ENCODE measurements around the gene STPG2.
"Not testable (repeated sequence)": the region's sequence is repeated elsewhere in the genome, so short reads cannot be mapped to it uniquely, and the experiment has no call there.

STPG2 gene

GRCh38 chr4:97656044-97656720 lies 487.1 kb downstream of the STPG2 start:
- no peak for TF ChIP-seq CTCF (IDR thresholded peaks at IDR 0.05; ENCODE audit: control extremely low read depth, extremely low read depth, low read depth, missing control alignments)
- ChIA-PET CTCF (interaction anchor here (0.9 kb wide), 1 partner anchor 11 kb away, joined by 4 read pairs; no protein-coding TSS in a partner anchor), POLR2A (no interaction called here)
- no peak for DNase-seq (ENCODE audit: extremely low spot score)

- CTCF ChIA-PET, result no interaction called here
- POLR2A ChIA-PET, result no interaction called here
- DNase-seq (ENCODE audit: extremely low spot score), result no peak
- TF ChIP-seq CTCF (IDR thresholded peaks at IDR 0.05; ENCODE audit: control extremely low read depth, extremely low read depth, low read depth, missing control alignments), result no peak
Measured at GRCh38 chr4:97653701-97654100, 489.6 kb downstream of the STPG2 start.

- POLR2A ChIA-PET, result no interaction called here
- TF ChIP-seq CTCF (IDR thresholded peaks at IDR 0.05; ENCODE audit: control extremely low read depth, extremely low read depth, low read depth, missing control alignments), result no peak
- DNase-seq (ENCODE audit: extremely low spot score), result no peak
- CTCF ChIA-PET, result no interaction called here
Measured at GRCh38 chr4:97646997-97647396, 496.3 kb downstream of the STPG2 start.

- DNase-seq (ENCODE audit: extremely low spot score), result no peak
- CTCF ChIA-PET, result interaction anchor here (1.2 kb wide), 1 partner anchor 10 kb away, joined by 4 read pairs; no protein-coding TSS in a partner anchor
Measured at GRCh38 chr4:97645071-97645821, 498.0 kb downstream of the STPG2 start.

GRCh38 chr4:97643179-97643578 lies 500.1 kb downstream of the STPG2 start:
- TF ChIP-seq CTCF (IDR thresholded peaks at IDR 0.05; ENCODE audit: control extremely low read depth, extremely low read depth, low read depth, missing control alignments), result no peak
- no peak for DNase-seq (ENCODE audit: extremely low spot score)
- POLR2A ChIA-PET, result no interaction called here
- CTCF ChIA-PET, result no interaction called here

More at GRCh38 chr4:97645071-97645821, 498.0 kb downstream of the STPG2 start:
- POLR2A ChIA-PET, result no interaction called here
- TF ChIP-seq CTCF (IDR thresholded peaks at IDR 0.05; ENCODE audit: control extremely low read depth, extremely low read depth, low read depth, missing control alignments), result no peak

- POLR2A ChIA-PET, result no interaction called here
- no peak for DNase-seq (ENCODE audit: extremely low spot score)
- CTCF ChIA-PET, result no interaction called here
- TF ChIP-seq CTCF (IDR thresholded peaks at IDR 0.05; ENCODE audit: control extremely low read depth, extremely low read depth, low read depth, missing control alignments), result no peak
Measured at GRCh38 chr4:97639961-97640360, 503.3 kb downstream of the STPG2 start.

- POLR2A ChIA-PET; CTCF ChIA-PET; DNase-seq (ENCODE audit: extremely low spot score): not testable (repeated sequence)
Measured at GRCh38 chr4:97633831-97634230, 509.4 kb downstream of the STPG2 start.

All from GM10248 (cell line).